ENCODE measurements around the gene LAG3. TPM values are rescaled to one million over a fixed set of nuclear protein-coding genes. Genes with fewer than 3 reads are reported as not detected.
"Not testable (repeated sequence)": the region's sequence is repeated elsewhere in the genome, so short reads cannot be mapped to it uniquely, and the experiment has no call there.

The LAG3 gene
- total RNA-seq, 4 donors from 2014 or later, result 0.60 to 1.4 TPM; not detected in 2

- H3K4me3 ChIP-seq, result no peak overlapping the region
- H3K27ac ChIP-seq, result no peak overlapping the region
- DNase-seq (ENCODE audit: low spot score in 2 of 2), result no peak
- WGBS, result 96% methylated on average over 6 of the region's 18 CpGs
- H3K9me3 ChIP-seq, result no peaks in the 10 kb centered on the region
- peaks cover 58% of the 10 kb centered on the region for H3K36me3 ChIP-seq
- TF ChIP-seq EP300 (IDR thresholded peaks at IDR 0.05) (no peak), POLR2A (IDR thresholded peaks at IDR 0.05) (no peak), POLR2AphosphoS5 (IDR thresholded peaks at IDR 0.05) (no peak)
- TF ChIP-seq, protein P1, sequence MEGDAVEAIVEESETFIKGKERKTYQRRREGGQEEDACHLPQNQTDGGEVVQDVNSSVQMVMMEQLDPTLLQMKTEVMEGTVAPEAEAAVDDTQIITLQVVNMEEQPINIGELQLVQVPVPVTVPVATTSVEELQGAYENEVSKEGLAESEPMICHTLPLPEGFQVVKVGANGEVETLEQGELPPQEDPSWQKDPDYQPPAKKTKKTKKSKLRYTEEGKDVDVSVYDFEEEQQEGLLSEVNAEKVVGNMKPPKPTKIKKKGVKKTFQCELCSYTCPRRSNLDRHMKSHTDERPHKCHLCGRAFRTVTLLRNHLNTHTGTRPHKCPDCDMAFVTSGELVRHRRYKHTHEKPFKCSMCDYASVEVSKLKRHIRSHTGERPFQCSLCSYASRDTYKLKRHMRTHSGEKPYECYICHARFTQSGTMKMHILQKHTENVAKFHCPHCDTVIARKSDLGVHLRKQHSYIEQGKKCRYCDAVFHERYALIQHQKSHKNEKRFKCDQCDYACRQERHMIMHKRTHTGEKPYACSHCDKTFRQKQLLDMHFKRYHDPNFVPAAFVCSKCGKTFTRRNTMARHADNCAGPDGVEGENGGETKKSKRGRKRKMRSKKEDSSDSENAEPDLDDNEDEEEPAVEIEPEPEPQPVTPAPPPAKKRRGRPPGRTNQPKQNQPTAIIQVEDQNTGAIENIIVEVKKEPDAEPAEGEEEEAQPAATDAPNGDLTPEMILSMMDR (IDR thresholded peaks at IDR 0.05), result no peak
- peaks cover 12% of the 10 kb centered on the region for H3K4me1 ChIP-seq
- H3K27me3 ChIP-seq, result no peaks in the 10 kb centered on the region
Observed at GRCh38 chr12:6729186-6729585, 43.1 kb upstream of the LAG3 start.

GRCh38 chr12:6730169-6730568, 42.2 kb upstream of the LAG3 start:
- no peak overlapping the region for H3K27ac ChIP-seq
- peaks cover 2% of the 10 kb centered on the region for H3K4me1 ChIP-seq
- TF ChIP-seq, protein P1 (IDR thresholded peaks at IDR 0.05), result no peak
- TF ChIP-seq POLR2AphosphoS5 (IDR thresholded peaks at IDR 0.05), result no peak
- TF ChIP-seq EP300 (IDR thresholded peaks at IDR 0.05), result no peak
- TF ChIP-seq POLR2A (IDR thresholded peaks at IDR 0.05), result no peak
- no peaks in the 10 kb centered on the region for H3K9me3 ChIP-seq
- DNase-seq (ENCODE audit: low spot score in 2 of 2), result no peak
- no peaks in the 10 kb centered on the region for H3K27me3 ChIP-seq
- peaks cover 62% of the 10 kb centered on the region for H3K36me3 ChIP-seq
- 89% methylated on average over 8 of the region's 8 CpGs for WGBS
- H3K4me3 ChIP-seq, result no peak overlapping the region

GRCh38 chr12:6734506-6735387, 37.6 kb upstream of the LAG3 start:
- Histone ChIP-seq H3K9me3 (no peaks in the 10 kb centered on the region), H3K36me3 (peaks cover 37% of the 10 kb centered on the region), H3K4me3 (no peak overlapping the region), H3K27me3 (no peaks in the 10 kb centered on the region), H3K27ac (no peak overlapping the region), H3K4me1 (peaks cover 11% of the 10 kb centered on the region)
- WGBS, result 85% methylated on average over 10 of the region's 10 CpGs
- DNase-seq (ENCODE audit: low spot score in 2 of 2), result no peak
- TF ChIP-seq POLR2A (IDR thresholded peaks at IDR 0.05) (no peak), POLR2AphosphoS5 (IDR thresholded peaks at IDR 0.05) (no peak), EP300 (IDR thresholded peaks at IDR 0.05) (no peak)
- TF ChIP-seq, protein P1 (IDR thresholded peaks at IDR 0.05), result no peak

GRCh38 chr12:6735448-6736191, 36.7 kb upstream of the LAG3 start:
- H3K27me3 ChIP-seq, result no peaks in the 10 kb centered on the region
- no peak for DNase-seq (ENCODE audit: low spot score in 2 of 2)
- no peaks in the 10 kb centered on the region for H3K9me3 ChIP-seq
- H3K36me3 ChIP-seq, result peaks cover 28% of the 10 kb centered on the region
- H3K4me3 ChIP-seq, result no peak overlapping the region
- TF ChIP-seq, protein P1 (IDR thresholded peaks at IDR 0.05), result peak; percentile 67 to 71
- TF ChIP-seq POLR2A (IDR thresholded peaks at IDR 0.05) (no peak), EP300 (IDR thresholded peaks at IDR 0.05) (no peak), POLR2AphosphoS5 (IDR thresholded peaks at IDR 0.05) (peak in 1 of 3 donors; percentile 21)
- H3K4me1 ChIP-seq, result peaks cover 11% of the 10 kb centered on the region
- 31% methylated on average over 8 of the region's 8 CpGs for WGBS
- no peak overlapping the region for H3K27ac ChIP-seq

- TF ChIP-seq, protein P1 (IDR thresholded peaks at IDR 0.05), result no peak
- TF ChIP-seq EP300 (IDR thresholded peaks at IDR 0.05), result no peak
- Histone ChIP-seq H3K27ac (no peak overlapping the region), H3K9me3 (no peaks in the 10 kb centered on the region), H3K27me3 (no peaks in the 10 kb centered on the region), H3K4me3 (no peak overlapping the region), H3K36me3 (peaks cover 17% of the 10 kb centered on the region), H3K4me1 (peaks cover 11% of the 10 kb centered on the region)
- no peak for DNase-seq (ENCODE audit: low spot score in 2 of 2)
- 93% methylated on average over 5 of the region's 5 CpGs for WGBS
Observed at GRCh38 chr12:6736754-6737153, 35.6 kb upstream of the LAG3 start.

GRCh38 chr12:6742080-6742479, 30.2 kb upstream of the LAG3 start:
- not testable (repeated sequence) for H3K27ac ChIP-seq; DNase-seq (ENCODE audit: low spot score in 2 of 2); H3K27me3 ChIP-seq; H3K4me3 ChIP-seq; H3K9me3 ChIP-seq
- 61% methylated on average over 12 of the region's 12 CpGs for WGBS
- Histone ChIP-seq H3K36me3 (peaks cover 10% of the 10 kb centered on the region), H3K4me1 (peaks cover 14% of the 10 kb centered on the region)
